SK-N-SH (cell line): Measurements from ENCODE around the gene ALAS1. TPM values are rescaled to one million over a fixed set of nuclear protein-coding genes. Genes with fewer than 3 reads are reported as not detected.

Experiments used
- CTCF ChIA-PET: fragments of 300-600, 350-600 bp; formaldehyde crosslinking; extraction: SDS; loops from one replicate; lab custom pipeline; 2021; lab: Yijun Ruan, JAX
- POLR2A ChIA-PET: fragments of 350-600 bp; sonication (Branson Sonifier 250); formaldehyde crosslinking; extraction: SDS; loops from one replicate; lab custom pipeline; 2020; ENCODE audit warnings: antibody characterized with exemption, inconsistent platforms; lab: Yijun Ruan, JAX
- DNase-seq: peaks from one replicate; pipeline ENCODE4 v3.0.0; 2012
- H2AFZ ChIP-seq: fragments of 200-600 bp; sonication (generic); 2 replicates; pipeline ENCODE4 v1.8.1; 2016; ENCODE audit warnings: antibody characterized with exemption, mild to moderate bottlenecking, low read depth
- H3F3A ChIP-seq: fragments of 200-600 bp; sonication (generic); replicated peaks from 2 replicates; pipeline ENCODE3; 2016; ENCODE audit warnings: antibody characterized with exemption, mild to moderate bottlenecking; ENCODE audit not compliant: insufficient read depth
- H3K27ac ChIP-seq, 2 experiments: fragments of 200-500 bp in 1 of 2; fragments of 200-600 bp in 1 of 2; sonication (Bioruptor generic) in 1 of 2; sonication (generic), shearing (Covaris generic) in 1 of 2; 2 replicates each; pipeline versions ENCODE4 v1.5.1 to v1.6.1; 2014 to 2016; ENCODE audit warnings: low read depth in 2 of 2, inconsistent platforms in 1 of 2, low read length in 1 of 2, mild to moderate bottlenecking in 1 of 2, mixed read lengths in 1 of 2
- H3K27me3 ChIP-seq: fragments of 200-600 bp; sonication (generic), shearing (Covaris generic); 2 replicates; pipeline ENCODE4 v1.6.1; 2016; ENCODE audit warnings: mixed run types; ENCODE audit not compliant: insufficient read depth
- H3K36me3 ChIP-seq, 2 experiments: fragments of 200-500 bp in 1 of 2; fragments of 200-600 bp in 1 of 2; sonication (Bioruptor generic) in 1 of 2; sonication (generic) in 1 of 2; replicated peaks in 1 of 2; 2 replicates each; pipeline versions ENCODE3 to v1.5.1; 2014 to 2016; ENCODE audit warnings: low read length in 1 of 2, mild to moderate bottlenecking in 1 of 2; ENCODE audit not compliant: insufficient read depth in 2 of 2, control insufficient read depth in 1 of 2
- H3K4me1 ChIP-seq, 2 experiments: fragments of 200-500 bp in 1 of 2; fragments of 200-600 bp in 1 of 2; sonication (Bioruptor generic) in 1 of 2; sonication (generic), shearing (Covaris generic) in 1 of 2; 2 replicates each; pipeline versions ENCODE4 v1.5.1 to v1.6.1; 2014 to 2016; ENCODE audit warnings: low read depth in 1 of 2, low read length in 1 of 2, mixed run types in 1 of 2; ENCODE audit not compliant: insufficient read depth in 2 of 2, control insufficient read depth in 1 of 2
- H3K4me2 ChIP-seq: fragments of 200-600 bp; sonication (generic), shearing (Covaris generic); 2 replicates; pipeline ENCODE4 v1.6.1; 2017; ENCODE audit warnings: mixed run types
- H3K4me3 ChIP-seq, 2 experiments: fragments of 200-500 bp in 1 of 2; fragments of 200-600 bp in 1 of 2; sonication (Bioruptor generic) in 1 of 2; sonication (generic), shearing (Covaris generic) in 1 of 2; 2 replicates each; pipeline versions ENCODE4 v1.5.1 to v1.8.1; 2014 to 2016; ENCODE audit warnings: low read depth in 2 of 2, inconsistent platforms in 1 of 2, low read length in 1 of 2, mild to moderate bottlenecking in 1 of 2, mixed read lengths in 1 of 2, moderate library complexity in 1 of 2
- H3K79me2 ChIP-seq: fragments of 200-600 bp; sonication (generic); 2 replicates; pipeline ENCODE4 v1.8.1; 2017; ENCODE audit warnings: mild to moderate bottlenecking; ENCODE audit not compliant: insufficient read depth
- H3K9ac ChIP-seq: fragments of 200-600 bp; sonication (generic); 2 replicates; pipeline ENCODE4 v1.6.1; 2017; ENCODE audit warnings: mixed run types
- H3K9me2 ChIP-seq: fragments of 200-600 bp; sonication (generic); 2 replicates; pipeline ENCODE4 v1.6.1; 2017; ENCODE audit warnings: mixed run types
- H3K9me3 ChIP-seq: fragments of 200-600 bp; sonication (generic); 2 replicates; pipeline ENCODE4 v1.6.1; 2017; ENCODE audit warnings: mixed run types, mild to moderate bottlenecking, moderate library complexity
- H4K20me1 ChIP-seq: fragments of 200-600 bp; sonication (generic); 2 replicates; pipeline ENCODE4 v1.6.1; 2017; ENCODE audit warnings: mild to moderate bottlenecking, mixed run types; ENCODE audit not compliant: insufficient read depth
- EP300 ChIP-seq, 2 experiments: IDR thresholded peaks; 2 replicates each; pipeline versions ENCODE4 v1.4.0 to v1.6.1; 2012; ENCODE audit warnings: borderline replicate concordance in 1 of 2, low read depth in 1 of 2, low read length in 1 of 2
- JUND ChIP-seq: IDR thresholded peaks from 2 replicates; pipeline ENCODE4 v1.4.0; 2012
- MEF2A ChIP-seq: IDR thresholded peaks from 2 replicates; pipeline ENCODE4 v1.4.0; 2012; ENCODE audit warnings: low read depth, borderline replicate concordance
- MXI1 ChIP-seq: IDR thresholded peaks from 2 replicates; pipeline ENCODE4 v1.6.1; 2012; ENCODE audit warnings: mild to moderate bottlenecking, low read depth, low read length, improper control_type of control experiment
- NRF1 ChIP-seq: IDR thresholded peaks from 2 replicates; pipeline ENCODE4 v1.6.1; 2012; ENCODE audit warnings: low read depth, mild to moderate bottlenecking, low read length
- POLR2AphosphoS5 ChIP-seq: IDR thresholded peaks from 2 replicates; pipeline ENCODE4 v1.6.1; 2012; ENCODE audit warnings: low read depth, low read length
- RCOR1 ChIP-seq: fragments of 150-350 bp; IDR thresholded peaks from 2 replicates; pipeline ENCODE4 v1.6.1; 2017; ENCODE audit warnings: antibody characterized with exemption, low read length
- SMC3 ChIP-seq: IDR thresholded peaks from 2 replicates; pipeline ENCODE4 v1.6.1; 2012; ENCODE audit warnings: low read depth, low read length, improper control_type of control experiment
- WGBS: methylation state at CpG from one replicate; pipeline ENCODE4 v1.1.6; 2017; ENCODE audit warnings: low lambda C conversion rate; 5-methylcytosine and 5-hydroxymethylcytosine counted together
- polyA plus RNA-seq, 3 experiments: library from polyadenylated mRNA; depleted of rRNA; stranded (reverse); fragments of >200 nt; gene quantifications; 2 replicates each; pipeline ENCODE4 v1.2.3, GENCODE V29; 2012
- TF ChIP-seq, protein P1 (sequence below): fragments of 150-350 bp; IDR thresholded peaks from 2 replicates; pipeline ENCODE4 v1.6.1; 2016; ENCODE audit warnings: mild to moderate bottlenecking, low read depth, low read length
- TF ChIP-seq, protein P2 (sequence below): IDR thresholded peaks from 2 replicates; pipeline ENCODE4; 2012

The ALAS1 gene
- polyA plus RNA-seq, 1 of the 3 experiments (the other 2 are of a cell fraction): 47.9 TPM

DNA sequence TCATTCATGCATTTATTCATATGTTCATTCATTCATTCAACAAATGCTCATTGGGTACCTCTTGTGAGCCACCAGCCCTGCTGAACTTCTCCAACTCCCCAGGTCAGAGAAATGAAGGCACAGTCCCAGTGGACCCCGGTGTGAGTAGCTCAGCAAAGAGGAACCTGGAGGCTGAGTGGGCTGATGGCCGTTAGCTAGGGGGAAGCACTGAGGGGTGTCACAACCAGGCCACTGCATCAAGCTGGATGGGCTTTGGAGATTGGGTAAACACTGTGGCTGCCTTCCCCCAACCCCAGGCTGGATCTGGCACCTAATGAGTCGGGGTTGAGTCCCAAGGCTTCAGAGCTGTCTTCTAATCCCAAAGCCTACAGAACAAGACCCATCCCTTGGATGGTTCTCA, 12.1 kb upstream of the ALAS1 start (continued):
- TF ChIP-seq, protein P1, sequence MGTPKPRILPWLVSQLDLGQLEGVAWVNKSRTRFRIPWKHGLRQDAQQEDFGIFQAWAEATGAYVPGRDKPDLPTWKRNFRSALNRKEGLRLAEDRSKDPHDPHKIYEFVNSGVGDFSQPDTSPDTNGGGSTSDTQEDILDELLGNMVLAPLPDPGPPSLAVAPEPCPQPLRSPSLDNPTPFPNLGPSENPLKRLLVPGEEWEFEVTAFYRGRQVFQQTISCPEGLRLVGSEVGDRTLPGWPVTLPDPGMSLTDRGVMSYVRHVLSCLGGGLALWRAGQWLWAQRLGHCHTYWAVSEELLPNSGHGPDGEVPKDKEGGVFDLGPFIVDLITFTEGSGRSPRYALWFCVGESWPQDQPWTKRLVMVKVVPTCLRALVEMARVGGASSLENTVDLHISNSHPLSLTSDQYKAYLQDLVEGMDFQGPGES: no peak
- no peak for TF ChIP-seq SMC3
- no peak for TF ChIP-seq MEF2A
- TF ChIP-seq, protein P2, sequence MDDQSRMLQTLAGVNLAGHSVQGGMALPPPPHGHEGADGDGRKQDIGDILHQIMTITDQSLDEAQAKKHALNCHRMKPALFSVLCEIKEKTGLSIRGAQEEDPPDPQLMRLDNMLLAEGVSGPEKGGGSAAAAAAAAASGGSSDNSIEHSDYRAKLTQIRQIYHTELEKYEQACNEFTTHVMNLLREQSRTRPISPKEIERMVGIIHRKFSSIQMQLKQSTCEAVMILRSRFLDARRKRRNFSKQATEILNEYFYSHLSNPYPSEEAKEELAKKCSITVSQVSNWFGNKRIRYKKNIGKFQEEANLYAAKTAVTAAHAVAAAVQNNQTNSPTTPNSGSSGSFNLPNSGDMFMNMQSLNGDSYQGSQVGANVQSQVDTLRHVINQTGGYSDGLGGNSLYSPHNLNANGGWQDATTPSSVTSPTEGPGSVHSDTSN: no peak
- TF ChIP-seq JUND: no peak
- no peak for TF ChIP-seq RCOR1
- TF ChIP-seq NRF1: no peak
- no peak for TF ChIP-seq EP300 (IDR thresholded peaks at IDR 0.05; ENCODE audit: borderline replicate concordance in 1 of 2, low read depth in 1 of 2, low read length in 1 of 2)

GRCh38 chr3:52186729-52187128, 11.2 kb upstream of the ALAS1 start:
- ChIA-PET CTCF (interaction anchor here (1.1 to 1.6 kb wide), 5 partner anchors 16 to 260 kb away, joined by 3 to 6 read pairs (median 3); partner anchors contain the start of gene DUSP7), POLR2A (no interaction called here)
- Histone ChIP-seq H3K4me3 (no peak overlapping the region), H3K79me2 (no peaks in the 10 kb centered on the region), H3K4me2 (no peak overlapping the region), H3K27ac (no peak overlapping the region), H3K9ac (no peak overlapping the region), H4K20me1 (no peaks in the 10 kb centered on the region), H3F3A (peaks cover 4% of the 10 kb centered on the region), H3K36me3 (no peaks in the 10 kb centered on the region), H3K4me1 (peaks cover 10 to 13% of the 10 kb centered on the region in 2 experiments; a peak in 3 of 4 replicates), H3K9me3 (no peaks in the 10 kb centered on the region), H3K9me2 (no peaks in the 10 kb centered on the region), H3K27me3 (no peaks in the 10 kb centered on the region), H2AFZ (no peak overlapping the region)
- DNase-seq: no peak
- TF ChIP-seq NRF1 (no peak), EP300 (IDR thresholded peaks at IDR 0.05; ENCODE audit: borderline replicate concordance in 1 of 2, low read depth in 1 of 2, low read length in 1 of 2) (no peak)
- TF ChIP-seq, protein P2: no peak
- WGBS: 91% methylated on average over 9 of the region's 9 CpGs

DNA sequence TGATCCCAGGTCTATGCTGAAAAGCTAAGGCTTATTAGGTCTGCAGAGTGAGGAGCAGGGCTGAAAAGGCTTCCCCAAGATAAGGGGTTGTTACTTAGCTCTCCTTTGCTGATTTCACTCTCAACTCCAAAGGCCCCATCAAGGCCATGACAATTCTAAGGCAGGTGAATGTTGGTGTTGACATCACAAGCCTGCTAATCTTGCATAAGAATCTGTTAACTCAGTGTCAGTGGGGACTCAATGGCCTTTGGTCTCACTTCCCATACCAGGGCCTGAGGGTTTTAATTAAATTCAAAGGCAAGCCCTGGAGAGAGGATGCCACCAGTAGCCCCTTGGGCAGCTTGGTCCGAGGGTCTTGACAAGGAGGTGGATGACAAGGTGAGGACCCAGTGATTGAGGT, 9.4 kb upstream of the ALAS1 start:
- Histone ChIP-seq H3F3A (peaks cover 4% of the 10 kb centered on the region), H3K4me3 (no peak overlapping the region), H3K27ac (no peak overlapping the region), H3K79me2 (no peaks in the 10 kb centered on the region), H4K20me1 (no peaks in the 10 kb centered on the region), H3K9me3 (no peaks in the 10 kb centered on the region), H3K27me3 (no peaks in the 10 kb centered on the region), H3K36me3 (no peaks in the 10 kb centered on the region), H3K9ac (no peak overlapping the region), H3K4me2 (no peak overlapping the region), H2AFZ (no peak overlapping the region), H3K4me1 (peaks cover 10 to 16% of the 10 kb centered on the region in 2 experiments; a peak in 3 of 4 replicates), H3K9me2 (no peaks in the 10 kb centered on the region)
- DNase-seq: no peak
- TF ChIP-seq POLR2AphosphoS5 (no peak), MXI1 (no peak)
- ChIA-PET POLR2A (interaction anchor here (0.7 kb wide), 1 partner anchor 193 kb away, joined by 3 read pairs; the partner anchor contains the start of gene RPL29), CTCF (interaction anchor here (0.8 kb wide), 1 partner anchor 32 kb away, joined by 3 read pairs; no protein-coding TSS in a partner anchor)
- 100% methylated on average over 1 of the region's 1 CpG for WGBS
